ENCODE results near the gene ERMARD.
A peak's percentile ranks its signal among the peaks of the same experiment; 100 is the strongest.

The ERMARD gene

DNA sequence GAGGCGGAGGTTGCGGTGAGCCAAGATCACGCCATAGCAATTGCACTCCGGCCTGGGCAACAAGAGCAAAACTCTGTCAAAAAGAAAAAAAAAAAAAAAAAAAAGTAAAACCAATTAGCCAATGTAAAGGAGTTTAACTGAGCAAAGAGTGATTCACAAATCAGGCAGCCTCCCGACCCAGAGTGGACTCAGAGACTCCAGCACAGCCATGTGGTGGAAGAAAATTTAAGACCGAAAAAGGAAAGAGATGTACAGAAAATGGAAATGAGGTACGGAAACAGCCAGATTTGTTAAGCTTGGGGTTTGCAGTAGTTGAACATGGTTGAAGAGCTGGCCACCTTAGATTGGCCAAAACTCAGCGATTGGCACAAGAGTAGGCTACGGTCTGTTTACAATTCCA is 51.4 kb downstream of the ERMARD start:
- DNase-seq, result no peak

DNA sequence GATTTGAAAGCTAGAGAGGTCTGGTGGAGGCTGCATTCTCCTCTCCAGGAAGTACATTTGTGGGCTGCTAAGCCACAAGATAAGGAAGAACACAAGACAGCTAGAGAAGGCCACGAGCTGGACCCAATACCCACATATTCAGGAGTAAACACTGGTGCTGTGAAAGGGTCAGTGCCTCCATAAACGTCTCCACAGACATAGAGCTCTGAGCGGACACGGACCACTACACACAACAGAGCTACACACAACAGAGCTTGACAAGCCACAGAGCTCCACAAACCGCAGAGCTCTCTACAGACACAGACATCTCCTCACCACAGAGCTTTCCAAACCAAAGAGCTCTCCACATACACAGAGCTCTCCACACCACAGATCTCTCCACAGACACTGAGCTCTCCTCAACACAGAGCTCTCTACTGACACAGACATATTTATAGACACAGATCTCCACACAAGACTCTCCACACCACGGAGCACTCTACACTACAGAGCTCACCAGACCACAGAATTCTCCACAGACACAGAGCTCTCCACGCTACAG is 51.9 kb downstream of the ERMARD start:
- DNase-seq, result peak; percentile 46

DNA sequence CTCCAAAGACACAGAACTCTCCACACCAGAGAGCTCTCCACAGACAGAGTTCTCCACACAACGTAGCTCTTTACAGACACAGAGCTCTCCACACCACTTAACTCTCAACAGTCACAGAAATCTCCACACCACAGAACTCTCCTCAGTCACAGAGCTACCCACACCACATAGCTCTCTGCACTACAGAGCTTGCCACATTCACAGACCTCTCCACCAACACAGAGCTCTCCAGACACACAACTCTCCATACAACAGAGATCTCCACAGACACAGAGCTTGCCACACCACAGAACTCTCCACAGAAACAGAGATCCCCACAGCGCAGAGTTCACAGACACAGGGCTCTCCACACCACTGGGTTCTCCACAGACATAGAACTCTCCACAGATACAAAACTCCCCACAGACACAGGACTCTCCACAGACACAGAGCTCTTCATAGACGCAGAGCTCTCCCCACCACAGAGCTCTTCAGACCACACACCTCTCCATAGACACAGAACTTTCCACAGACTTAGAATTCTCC is 52.5 kb downstream of the ERMARD start:
- no peak for DNase-seq

DNA sequence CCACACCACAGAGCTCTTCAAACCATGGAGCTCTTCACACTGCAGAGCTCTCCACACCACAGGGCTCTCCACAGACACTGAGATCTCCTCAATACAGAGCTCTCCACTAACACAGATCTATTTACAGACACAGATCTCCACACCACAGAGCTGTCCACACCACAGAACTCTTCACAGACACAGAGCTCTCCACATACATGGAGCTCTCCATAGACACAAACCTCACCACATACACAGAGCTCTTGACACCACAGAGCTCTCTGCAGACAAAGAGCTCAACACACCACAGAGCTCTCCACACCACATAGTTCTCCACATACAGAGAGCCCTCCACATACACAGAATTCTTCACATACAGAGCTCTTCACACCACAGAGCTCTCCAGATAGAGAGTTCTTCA is 53.0 kb downstream of the ERMARD start:
- DNase-seq, result no peak

DNA sequence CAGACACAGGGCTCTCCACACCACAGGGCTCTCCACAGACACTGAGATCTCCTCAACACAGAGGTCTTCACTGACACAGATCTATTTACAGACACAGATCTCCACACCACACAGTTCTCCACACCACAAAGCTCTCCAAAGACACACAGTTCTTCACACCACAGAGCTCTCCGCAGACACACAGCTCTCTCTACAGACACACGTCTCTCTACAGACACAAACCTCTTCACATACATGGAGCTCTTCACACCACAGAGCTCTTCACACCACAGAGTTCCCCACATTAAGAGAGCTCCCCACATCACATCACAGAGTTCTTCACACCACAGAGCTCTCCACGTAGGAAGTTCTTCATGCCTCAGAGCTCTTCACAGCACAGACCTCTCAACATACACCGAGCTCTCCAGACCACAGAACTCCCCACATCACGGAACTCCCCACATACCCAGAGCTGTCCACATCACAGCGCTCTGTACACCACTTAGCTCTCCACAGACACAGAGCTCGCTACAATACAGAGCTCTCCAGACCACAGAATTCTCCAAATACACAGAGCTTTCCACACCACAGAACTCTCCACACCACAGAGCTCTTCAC is 53.9 kb downstream of the ERMARD start:
- peak; percentile 48 for DNase-seq

DNA sequence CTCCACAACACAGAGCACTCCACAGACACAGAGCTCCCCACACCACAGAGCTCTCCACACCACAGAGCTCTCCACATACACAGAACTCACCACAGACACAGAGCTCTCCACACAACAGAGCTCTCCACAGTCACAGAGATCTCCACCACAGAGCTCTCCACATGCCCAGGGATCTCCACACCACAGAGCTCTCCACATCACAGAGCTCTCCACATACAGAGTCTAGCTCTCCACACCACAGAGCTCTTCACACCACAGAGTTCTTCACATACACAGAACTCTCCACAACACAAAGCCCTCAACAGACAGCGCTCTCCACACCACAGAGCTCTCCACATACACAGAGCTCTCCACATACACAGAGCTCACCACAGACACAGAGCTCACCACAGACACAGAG is 55.3 kb downstream of the ERMARD start:
- peak; percentile 37 for DNase-seq

DNA sequence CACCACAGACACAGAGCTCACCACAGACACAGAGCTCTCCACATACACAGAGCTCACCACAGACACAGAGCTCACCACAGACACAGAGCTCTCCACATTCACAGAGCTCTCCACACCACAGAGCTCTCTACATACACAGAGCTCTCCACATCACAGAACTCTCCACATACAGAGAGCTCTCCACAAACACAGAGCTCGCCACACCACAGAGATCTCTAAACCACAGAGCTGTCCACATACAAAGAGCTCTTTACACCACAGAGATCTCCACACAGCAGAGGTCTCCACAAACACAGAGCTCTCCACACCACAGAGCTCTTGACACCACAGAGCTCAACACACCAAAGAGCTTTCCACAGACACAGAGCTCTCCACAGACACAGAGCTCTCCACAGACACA is 55.8 kb downstream of the ERMARD start:
- DNase-seq, result no peak

DNA sequence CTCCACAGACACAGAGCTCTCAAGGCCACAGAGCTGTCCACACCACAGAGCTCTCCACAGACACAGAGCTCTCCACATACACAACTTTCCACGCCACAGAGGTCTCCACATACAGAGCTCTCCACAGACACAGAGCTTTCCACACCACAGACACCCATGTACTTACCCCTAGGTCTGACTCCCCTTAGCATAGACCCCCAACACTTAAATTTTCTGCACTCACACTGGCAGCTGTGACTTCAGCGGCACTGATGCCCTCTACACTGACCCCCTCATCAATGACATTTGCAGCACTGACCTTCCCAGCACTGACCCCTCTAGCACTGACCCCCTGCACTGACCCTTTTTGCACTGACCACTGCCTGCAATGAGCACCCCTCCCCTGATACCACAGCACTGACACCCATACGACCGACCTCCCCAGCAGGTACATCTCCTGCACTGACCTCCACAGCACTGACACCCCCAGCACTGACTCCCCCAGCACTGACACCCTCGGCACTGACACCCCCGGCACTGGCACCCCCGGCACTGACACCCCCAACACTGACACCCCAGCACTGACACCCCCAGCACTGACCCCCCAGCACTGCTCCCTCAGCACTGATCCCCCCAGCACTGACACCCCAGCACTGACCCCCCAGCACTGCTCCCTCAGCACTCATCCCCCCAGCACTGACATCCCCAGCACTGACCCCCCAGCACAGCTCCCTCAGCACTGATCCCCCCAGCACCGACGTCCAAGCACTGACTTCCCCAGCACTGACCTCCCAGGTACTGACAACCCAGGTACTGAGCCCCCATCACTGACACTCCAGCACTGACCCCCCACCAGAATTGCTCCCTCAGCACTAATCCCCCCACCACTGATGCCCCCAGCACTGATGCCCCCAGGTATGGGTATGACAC is 56.5 kb downstream of the ERMARD start:
- DNase-seq, result peak; percentile 43

DNA sequence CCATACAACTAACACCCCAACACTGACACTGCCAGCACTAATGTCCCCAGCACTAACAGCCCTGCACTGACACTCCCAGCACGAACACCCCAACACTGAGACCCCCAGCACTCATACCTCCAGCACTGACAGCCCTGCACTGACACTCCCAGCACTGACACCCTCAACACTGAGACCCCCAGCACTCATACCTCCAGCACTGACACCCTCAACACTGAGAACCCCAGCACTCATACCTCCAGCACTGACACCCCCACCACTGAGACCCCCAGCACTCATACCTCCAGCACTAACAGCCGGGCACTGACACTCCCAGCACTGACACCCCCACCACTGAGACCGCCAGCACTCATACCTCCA is 57.2 kb downstream of the ERMARD start:
- no peak for DNase-seq

DNA sequence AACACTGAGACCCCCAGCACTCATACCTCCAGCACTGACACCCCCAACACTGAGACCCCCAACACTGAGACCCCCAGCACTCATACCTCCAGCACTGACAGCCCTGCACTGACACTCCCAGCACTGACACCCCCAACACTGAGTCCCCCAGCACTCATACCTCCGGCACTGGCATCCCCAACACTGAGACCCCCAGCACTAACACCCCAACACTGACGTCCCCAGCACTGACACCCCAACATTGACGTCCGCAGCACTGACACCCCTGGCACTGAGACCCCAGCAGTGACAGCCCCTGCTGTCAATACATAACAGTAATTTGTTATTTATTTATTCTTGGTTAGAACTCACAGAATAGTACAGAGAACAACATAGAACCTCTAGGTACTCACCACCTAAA is 58.0 kb downstream of the ERMARD start:
- no peak for DNase-seq

DNA sequence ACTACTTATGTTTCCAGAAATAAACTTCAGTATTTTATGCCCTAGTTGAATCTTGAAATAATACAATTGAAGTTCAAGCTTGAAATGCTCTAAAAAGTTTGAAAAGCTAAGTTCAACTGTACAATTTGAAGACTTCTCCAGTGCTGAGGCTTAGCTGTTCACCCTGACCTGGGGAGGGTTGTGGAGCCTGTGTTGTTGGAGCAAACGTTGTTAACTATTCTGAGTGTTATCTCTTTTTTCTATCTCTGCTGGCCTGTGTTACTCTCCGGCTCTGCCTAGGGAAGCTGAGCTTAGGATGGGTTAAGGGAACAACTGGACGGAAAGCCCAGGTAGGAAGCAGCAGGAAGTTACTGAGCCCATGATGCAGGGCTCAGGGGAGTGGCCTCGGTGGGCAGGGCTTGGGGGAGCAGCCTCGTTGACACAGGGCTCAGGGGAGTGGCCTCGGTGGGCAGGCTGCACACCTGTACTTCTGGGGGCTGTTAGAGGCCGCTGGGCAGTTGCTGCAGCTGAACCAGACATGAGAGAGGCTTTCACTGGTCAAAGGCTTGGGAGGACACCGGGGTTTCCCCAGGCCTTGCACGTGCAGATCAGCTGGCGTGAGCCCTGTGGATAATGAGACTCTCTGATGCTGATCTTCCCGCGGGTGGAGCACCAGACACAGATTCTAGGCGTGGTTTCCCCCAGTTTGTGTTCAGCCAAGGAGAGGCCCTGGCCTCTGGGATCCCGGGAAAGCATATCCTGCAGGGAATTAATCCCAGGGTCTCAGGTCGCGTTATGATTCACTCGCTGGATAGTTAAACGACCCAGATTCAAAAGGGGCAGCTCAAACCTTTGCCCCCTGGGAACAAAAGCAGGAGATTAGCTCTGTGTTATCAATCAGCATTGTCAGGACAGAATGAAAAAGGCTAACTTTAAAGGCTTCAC is 58.9 kb downstream of the ERMARD start:
- DNase-seq, result no peak

DNA sequence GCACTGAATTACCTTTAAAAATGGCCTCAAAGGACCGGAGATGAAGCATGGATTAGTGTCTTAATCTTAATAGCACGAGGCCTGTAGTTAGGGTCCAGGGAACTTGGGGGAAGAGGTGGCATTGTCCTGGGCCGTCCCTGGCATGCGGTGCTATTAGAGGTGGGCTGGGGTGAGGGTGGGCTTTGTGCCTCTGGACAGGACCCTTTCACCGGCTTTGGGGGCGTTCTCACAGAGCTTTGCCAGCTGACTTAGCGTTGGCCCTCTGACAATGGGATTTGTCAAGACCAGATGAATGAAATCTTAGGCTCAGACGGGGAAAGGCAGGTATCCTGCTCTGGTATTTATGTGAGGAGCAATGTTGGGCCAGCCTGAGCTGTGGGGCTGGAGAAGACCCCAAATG is 59.6 kb downstream of the ERMARD start:
- no peak for DNase-seq

DNA sequence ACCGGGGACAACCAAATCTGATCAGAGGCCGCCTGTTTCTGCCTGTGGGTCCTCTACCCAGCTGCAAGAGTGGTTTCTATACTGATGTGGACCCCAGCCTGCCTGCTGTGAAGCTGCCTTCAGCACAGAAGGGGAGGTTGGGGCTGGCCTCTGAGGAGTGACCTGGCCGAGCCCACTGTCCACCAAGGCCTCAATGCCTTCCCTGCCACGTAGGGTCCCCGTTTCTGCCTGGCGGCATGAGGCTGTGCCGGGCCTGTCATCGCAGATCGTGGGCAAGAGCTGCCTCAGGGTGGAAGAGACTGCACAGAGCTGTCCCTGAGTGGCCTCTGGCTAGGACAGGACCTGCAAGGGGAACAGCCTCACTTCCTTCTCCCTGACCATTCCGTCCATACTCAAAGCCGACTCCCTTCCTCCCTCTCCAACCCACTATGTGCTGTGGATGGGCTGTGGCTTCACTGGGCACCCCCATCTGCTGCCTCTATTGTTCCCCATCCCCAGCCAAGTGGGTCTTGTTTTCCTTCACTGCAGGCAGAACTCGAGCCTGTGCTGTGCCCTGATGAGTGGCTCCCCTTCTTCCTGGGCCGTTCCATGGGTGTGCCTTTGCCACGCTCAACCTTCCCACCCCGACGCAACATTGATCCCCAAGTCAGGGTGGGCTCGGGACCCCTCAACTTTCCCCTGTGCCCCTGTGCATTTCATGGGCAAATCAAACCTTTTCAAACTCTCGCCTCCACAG is 60.3 kb downstream of the ERMARD start:
- DNase-seq, result no peak

DNA sequence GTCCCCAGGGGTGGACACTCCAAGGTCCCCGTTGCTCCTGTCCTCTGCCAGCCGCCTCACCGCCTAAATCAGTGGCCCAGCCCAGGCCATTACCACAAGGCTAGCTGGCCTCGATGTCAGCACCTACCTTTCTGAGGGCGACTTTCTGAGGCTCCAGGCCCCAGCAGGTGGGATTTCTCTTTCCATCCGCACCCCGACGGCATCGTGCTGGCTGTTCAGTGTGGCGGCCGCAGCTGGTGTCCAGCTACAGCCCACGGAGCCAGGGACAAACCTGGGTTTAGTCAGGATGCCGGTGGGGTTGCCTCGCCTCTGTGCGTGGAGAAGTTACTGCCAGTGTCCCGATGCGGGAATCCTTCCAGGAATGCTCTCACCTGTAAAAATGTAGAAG is 60.8 kb downstream of the ERMARD start:
- DNase-seq, result no peak

DNA sequence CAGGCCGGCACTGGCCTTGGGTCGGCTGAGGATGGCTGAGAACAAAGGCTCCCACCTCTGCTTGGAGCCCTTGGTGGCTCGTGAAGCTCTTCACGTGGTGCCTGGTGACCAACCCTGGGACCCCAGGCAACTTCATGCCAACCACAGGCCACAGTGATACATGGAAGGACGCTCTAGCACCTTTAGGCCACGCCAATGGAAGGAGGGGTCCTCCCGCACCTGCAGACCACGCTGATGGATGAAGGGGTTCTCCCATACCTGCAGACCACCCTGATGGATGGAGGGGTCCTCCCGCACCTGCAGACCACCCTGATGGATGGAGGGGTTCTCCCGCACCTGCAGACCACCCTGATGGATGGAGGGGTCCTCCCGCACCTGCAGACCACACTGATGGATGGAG is 62.5 kb downstream of the ERMARD start:
- no peak for DNase-seq

DNA sequence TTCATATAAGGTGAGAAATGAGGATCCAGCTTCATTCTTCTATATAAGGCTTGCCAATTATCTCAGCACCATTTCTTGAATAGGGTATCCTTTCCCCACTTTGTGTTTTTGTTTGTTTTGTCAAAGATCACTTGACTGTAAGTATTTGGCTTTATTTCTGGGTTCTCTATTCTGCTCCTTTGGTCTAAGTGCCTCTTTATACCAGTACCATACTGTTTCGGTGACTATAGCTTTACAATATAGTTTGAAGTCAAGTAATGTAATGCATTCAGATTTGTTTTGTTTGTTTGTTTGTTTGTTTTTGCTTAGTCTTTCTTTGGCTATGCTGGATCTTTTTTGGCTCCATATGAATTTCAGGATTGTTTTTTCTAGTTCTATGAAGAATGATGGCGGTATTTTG is 64.6 kb downstream of the ERMARD start:
- DNase-seq, result no peak

DNA sequence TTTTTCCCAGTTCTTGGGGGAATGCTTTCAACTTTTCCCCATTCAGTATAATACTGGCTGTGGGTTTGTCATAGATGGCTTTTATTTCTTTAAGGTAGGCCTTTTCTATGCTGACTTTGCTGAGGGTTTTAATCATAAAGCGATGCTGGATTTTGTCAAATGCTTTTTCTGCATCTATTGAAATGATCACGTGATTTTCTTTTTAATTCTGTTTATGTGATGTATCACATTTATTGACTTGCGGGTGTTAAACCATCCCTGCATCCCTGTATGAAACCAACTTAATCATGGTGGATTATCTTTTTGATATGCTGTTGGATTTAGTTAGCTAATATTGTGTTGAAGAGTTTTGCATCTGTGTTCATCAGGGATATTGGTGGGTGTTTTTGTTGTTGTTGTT is 65.6 kb downstream of the ERMARD start:
- DNase-seq, result no peak

DNA sequence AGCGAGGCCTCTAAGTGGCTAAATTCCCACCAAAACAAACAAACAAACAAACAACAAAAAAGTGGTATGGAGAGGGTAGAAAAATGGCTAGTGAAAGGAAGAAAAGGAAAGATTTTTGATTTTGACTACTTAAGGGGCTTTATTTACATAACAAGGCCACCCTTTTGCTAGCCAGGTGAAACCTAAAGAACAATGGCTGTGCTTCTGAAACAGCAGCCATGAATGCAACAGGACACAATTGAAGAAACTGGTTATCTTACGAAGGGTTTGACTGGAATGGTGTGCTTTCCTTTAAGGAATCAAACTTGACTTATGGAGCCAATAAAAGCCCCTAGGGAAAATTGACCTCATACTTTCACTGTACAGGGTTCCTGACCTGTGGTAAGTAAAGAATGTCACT is 68.9 kb downstream of the ERMARD start:
- DNase-seq, result no peak

DNA sequence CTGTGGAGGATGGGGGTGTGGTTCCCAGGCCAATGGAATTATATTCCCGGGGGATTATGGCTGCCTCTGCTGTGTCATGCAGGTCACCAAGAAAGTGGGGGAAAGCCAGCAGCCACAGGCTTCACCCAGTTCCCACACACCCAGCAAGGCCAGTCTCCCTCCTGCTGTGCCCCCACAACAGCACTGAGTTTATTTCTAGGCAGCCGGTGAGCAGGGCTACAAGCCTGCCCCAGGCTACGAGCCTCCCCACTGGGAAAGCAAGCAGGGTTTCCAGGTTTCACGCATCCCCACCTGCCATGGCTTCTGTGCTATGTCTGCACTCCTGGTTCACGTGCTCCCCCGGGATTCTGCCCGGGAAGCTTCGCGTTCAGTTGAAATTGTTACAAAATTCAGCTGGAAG is 72.6 kb downstream of the ERMARD start:
- DNase-seq, result no peak

DNA sequence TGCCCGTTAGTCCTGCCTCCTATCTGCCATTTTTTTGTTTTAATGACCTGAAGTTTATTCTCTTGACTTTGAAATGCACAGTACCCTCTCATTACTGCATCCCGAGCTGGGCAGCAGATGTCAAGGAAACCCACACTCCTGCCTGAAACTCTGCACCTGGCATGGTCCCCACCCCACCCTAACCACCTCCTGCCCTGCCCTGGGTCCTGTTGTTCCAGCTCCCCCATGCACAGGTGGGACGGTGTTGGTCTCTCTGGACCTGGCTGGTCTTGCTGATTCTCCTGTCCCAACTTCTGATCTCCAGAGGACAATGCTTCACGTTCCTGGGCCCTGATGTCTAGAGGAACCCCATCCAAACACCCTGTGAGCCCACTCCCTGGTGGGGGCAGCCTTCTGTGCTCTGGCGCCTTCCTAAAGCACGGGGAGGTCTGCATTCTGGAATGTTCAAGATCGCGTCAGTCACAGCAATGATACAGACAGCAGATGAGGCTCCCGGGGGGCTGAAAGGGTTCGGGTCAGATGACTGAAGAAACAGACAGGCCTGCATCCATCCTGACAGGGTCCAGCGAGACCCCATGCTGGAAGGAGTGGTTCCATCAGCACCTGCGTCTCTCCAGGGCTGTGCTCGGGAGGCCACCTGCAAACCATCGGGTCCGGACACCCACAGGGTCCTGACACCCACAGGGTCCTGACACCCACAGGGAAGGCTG is 73.6 kb downstream of the ERMARD start:
- DNase-seq, result no peak

DNA sequence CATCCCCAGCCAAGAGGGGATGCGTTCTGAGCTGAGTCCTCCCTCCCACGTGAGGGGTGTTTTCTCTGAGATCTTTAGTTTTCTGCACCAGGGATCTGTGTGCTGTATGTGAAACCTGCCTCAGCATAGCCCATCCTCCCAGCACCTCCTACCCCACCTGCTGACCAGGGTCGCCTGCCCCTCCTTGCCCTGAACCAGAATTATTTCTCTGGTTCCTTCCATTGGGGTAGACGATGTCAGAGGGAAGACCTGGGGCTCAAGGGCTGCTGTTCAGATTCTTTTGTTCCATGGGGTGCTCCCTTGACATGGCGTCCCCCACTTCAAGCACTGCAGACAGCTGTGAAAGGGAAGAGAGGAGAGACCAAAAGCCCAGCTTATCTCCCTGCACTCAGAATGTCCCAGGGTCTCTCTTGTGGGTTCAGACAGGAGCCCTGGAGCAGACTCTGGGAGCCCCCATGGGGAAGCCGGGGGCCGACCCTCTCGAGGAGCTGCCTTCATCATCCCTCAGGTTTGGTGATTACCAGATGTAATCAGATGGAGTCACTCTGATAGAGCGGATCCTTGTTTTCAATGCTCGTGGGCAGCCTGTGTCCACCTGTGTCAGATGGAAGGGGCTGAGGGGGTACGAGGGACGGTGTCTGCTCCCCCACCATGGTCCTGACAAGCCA is 74.3 kb downstream of the ERMARD start:
- peak; percentile 49 for DNase-seq

Measured in activated effector memory CD4-positive, alpha-beta T cell treated with anti-CD3 and anti-CD28 coated beads, Interleukin-2, amount 50 U/mL, for 16 hours (primary cell).